HEK293 (cell line): Measurements from ENCODE around the gene FLRT1.
A peak's percentile ranks its signal among the peaks of the same experiment; 100 is the strongest.

ENCODE experiments used
- CTCF ChIA-PET: fragments of 350-600 bp; formaldehyde crosslinking; extraction: SDS; loops from one replicate; lab custom pipeline; 2021; ENCODE audit warnings: antibody characterized with exemption; lab: Yijun Ruan, JAX
- POLR2A ChIA-PET: fragments of 300-600 bp; formaldehyde crosslinking; extraction: SDS; loops from one replicate; lab custom pipeline; 2020; ENCODE audit warnings: antibody characterized with exemption, inconsistent platforms; lab: Yijun Ruan, JAX
- H3K27ac ChIP-seq: fragments of 200-500 bp; sonication (Bioruptor generic); 2 replicates; pipeline ENCODE4 v1.5.1; 2014; ENCODE audit warnings: low read depth, low read length, control low read depth, inconsistent platforms; ENCODE audit errors: extremely low read depth
- H3K36me3 ChIP-seq, 2 experiments: fragments of 200-500 bp in 1 of 2; sonication (Bioruptor generic) in 1 of 2; 1 replicate in 1 of 2; 2 replicates in 1 of 2; pipeline ENCODE4 v1.5.1; 2014 to 2017; ENCODE audit warnings: inconsistent platforms in 2 of 2, low read length in 2 of 2; ENCODE audit not compliant: control insufficient read depth in 2 of 2, insufficient read depth in 1 of 2
- H3K4me1 ChIP-seq: fragments of 200-500 bp; sonication (Bioruptor generic); 2 replicates; pipeline ENCODE4 v1.5.1; 2014; ENCODE audit warnings: mild to moderate bottlenecking, low read length, inconsistent platforms; ENCODE audit not compliant: control insufficient read depth, insufficient read depth
- H3K4me3 ChIP-seq: 2 replicates; pipeline ENCODE4 v1.5.1; 2011; ENCODE audit warnings: low read depth, mild to moderate bottlenecking, control low read depth, low read length, moderate library complexity
- H3K9me3 ChIP-seq: fragments of 200-500 bp; sonication (Bioruptor generic); 2 replicates; pipeline ENCODE4 v1.5.1; 2014; ENCODE audit warnings: low read depth, low read length, inconsistent platforms; ENCODE audit not compliant: control insufficient read depth, insufficient read depth
- BCL11B ChIP-seq: fragments of 450-650 bp; formaldehyde crosslinking; IDR thresholded peaks from 2 replicates; pipeline ENCODE4 v1.5.1; 2016; ENCODE audit warnings: low read depth, missing biosample characterization, missing genetic modification characterization
- GLIS1 ChIP-seq: fragments of 450-650 bp; formaldehyde crosslinking; IDR thresholded peaks from 2 replicates; pipeline ENCODE4 v1.5.1; 2016; ENCODE audit warnings: missing biosample characterization, missing genetic modification characterization
- KLF10 ChIP-seq: fragments of 450-650 bp; IDR thresholded peaks from 2 replicates; pipeline ENCODE4 v1.5.1; 2018; ENCODE audit warnings: missing biosample characterization, mild to moderate bottlenecking, missing genetic modification characterization
- ZNF10 ChIP-seq: fragments of 450-650 bp; formaldehyde crosslinking; IDR thresholded peaks from 2 replicates; pipeline ENCODE4 v1.5.1; 2017; ENCODE audit warnings: missing biosample characterization, missing genetic modification characterization
- ZNF112 ChIP-seq: fragments of 450-650 bp; formaldehyde crosslinking; IDR thresholded peaks from 2 replicates; pipeline ENCODE4 v1.5.0; 2017; ENCODE audit warnings: missing biosample characterization, missing genetic modification characterization
- ZNF148 ChIP-seq: fragments of 450-650 bp; formaldehyde crosslinking; IDR thresholded peaks from 2 replicates; pipeline ENCODE4 v1.5.0; 2017; ENCODE audit warnings: missing biosample characterization, missing genetic modification characterization, borderline replicate concordance
- ZNF174 ChIP-seq: fragments of 450-650 bp; formaldehyde crosslinking; IDR thresholded peaks from 2 replicates; pipeline ENCODE4 v1.5.0; 2017; ENCODE audit warnings: missing biosample characterization, mild to moderate bottlenecking, missing genetic modification characterization
- ZNF184 ChIP-seq: fragments of 450-650 bp; IDR thresholded peaks from 2 replicates; pipeline ENCODE4 v1.5.1; 2018; ENCODE audit warnings: missing biosample characterization, mild to moderate bottlenecking, missing genetic modification characterization
- ZNF202 ChIP-seq: fragments of 450-650 bp; formaldehyde crosslinking; IDR thresholded peaks from 2 replicates; pipeline ENCODE4 v1.5.1; 2016; ENCODE audit warnings: missing biosample characterization, missing genetic modification characterization, borderline replicate concordance
- ZNF211 ChIP-seq: fragments of 450-650 bp; formaldehyde crosslinking; IDR thresholded peaks from 2 replicates; pipeline ENCODE4 v1.5.1; 2016; ENCODE audit warnings: low read depth, missing biosample characterization, missing genetic modification characterization
- ZNF274 ChIP-seq, 2 experiments: fragments of 200-500 bp in 1 of 2; fragments of 450-650 bp in 1 of 2; sonication (Bioruptor generic) in 1 of 2; formaldehyde crosslinking in 1 of 2; IDR thresholded peaks; 2 replicates each; pipeline versions ENCODE4 v1.5.1 to v1.6.1; 2014 to 2016; ENCODE audit warnings: borderline replicate concordance in 1 of 2, inconsistent platforms in 1 of 2, low read length in 1 of 2, missing biosample characterization in 1 of 2, missing genetic modification characterization in 1 of 2
- ZNF292 ChIP-seq: fragments of 450-650 bp; formaldehyde crosslinking; IDR thresholded peaks from 2 replicates; pipeline ENCODE4 v1.5.1; 2016; ENCODE audit warnings: low read depth, missing biosample characterization, missing genetic modification characterization, borderline replicate concordance
- ZNF416 ChIP-seq: fragments of 450-650 bp; formaldehyde crosslinking; IDR thresholded peaks from 2 replicates; pipeline ENCODE4 v1.5.1; 2016; ENCODE audit warnings: missing biosample characterization, missing genetic modification characterization
- ZNF48 ChIP-seq: fragments of 450-650 bp; formaldehyde crosslinking; IDR thresholded peaks from 2 replicates; pipeline ENCODE4 v1.5.1; 2016; ENCODE audit warnings: missing biosample characterization, missing genetic modification characterization
- ZNF521 ChIP-seq: fragments of 450-650 bp; formaldehyde crosslinking; IDR thresholded peaks from 2 replicates; pipeline ENCODE4 v1.5.1; 2017; ENCODE audit warnings: missing biosample characterization, mild to moderate bottlenecking, missing genetic modification characterization
- ZNF530 ChIP-seq: fragments of 450-650 bp; formaldehyde crosslinking; IDR thresholded peaks from 2 replicates; pipeline ENCODE4 v1.5.1; 2016; ENCODE audit warnings: low read depth, missing biosample characterization, missing genetic modification characterization
- ZNF560 ChIP-seq: fragments of 450-650 bp; formaldehyde crosslinking; IDR thresholded peaks from 2 replicates; pipeline ENCODE4 v1.5.1; 2017; ENCODE audit warnings: missing biosample characterization, missing genetic modification characterization, borderline replicate concordance
- ZNF639 ChIP-seq: fragments of 450-650 bp; formaldehyde crosslinking; IDR thresholded peaks from 2 replicates; pipeline ENCODE4 v1.5.1; 2016; ENCODE audit warnings: missing biosample characterization, missing genetic modification characterization
- ZSCAN16 ChIP-seq: fragments of 450-650 bp; formaldehyde crosslinking; IDR thresholded peaks from 2 replicates; pipeline ENCODE4 v1.5.1; 2016; ENCODE audit warnings: missing biosample characterization, missing genetic modification characterization
- TF ChIP-seq, protein P1 (sequence below): fragments of 450-650 bp; formaldehyde crosslinking; IDR thresholded peaks from 2 replicates; pipeline ENCODE4 v1.5.1; 2016; ENCODE audit warnings: missing biosample characterization, missing genetic modification characterization
- TF ChIP-seq, protein P2 (sequence below): fragments of 450-650 bp; IDR thresholded peaks from 2 replicates; pipeline ENCODE4 v1.5.1; 2018; ENCODE audit warnings: missing biosample characterization, mild to moderate bottlenecking, missing genetic modification characterization

FLRT1 gene

GRCh38 chr11:64023712-64024710, 11.7 kb upstream of the FLRT1 start:
- Histone ChIP-seq H3K4me3 (no peak overlapping the region), H3K27ac (no peak overlapping the region), H3K9me3 (no peaks in the 10 kb centered on the region), H3K36me3 (no peaks in the 10 kb centered on the region), H3K4me1 (no peaks in the 10 kb centered on the region)
- TF ChIP-seq ZNF202 (tag by site-specific recombination) (no peak), ZNF639 (tag by site-specific recombination) (no peak), ZNF211 (no peak), KLF10 (tag by site-specific recombination) (no peak), GLIS1 (tag by site-specific recombination) (no peak), ZNF530 (no peak), ZNF292 (tag by site-specific recombination) (no peak), ZNF148 (tag by site-specific recombination) (no peak), BCL11B (tag by site-specific recombination) (no peak), ZNF184 (no peak), ZNF174 (tag by site-specific recombination) (no peak), ZNF521 (no peak), ZNF416 (tag by site-specific recombination) (no peak), ZNF48 (no peak)
- TF ChIP-seq, protein P1, sequence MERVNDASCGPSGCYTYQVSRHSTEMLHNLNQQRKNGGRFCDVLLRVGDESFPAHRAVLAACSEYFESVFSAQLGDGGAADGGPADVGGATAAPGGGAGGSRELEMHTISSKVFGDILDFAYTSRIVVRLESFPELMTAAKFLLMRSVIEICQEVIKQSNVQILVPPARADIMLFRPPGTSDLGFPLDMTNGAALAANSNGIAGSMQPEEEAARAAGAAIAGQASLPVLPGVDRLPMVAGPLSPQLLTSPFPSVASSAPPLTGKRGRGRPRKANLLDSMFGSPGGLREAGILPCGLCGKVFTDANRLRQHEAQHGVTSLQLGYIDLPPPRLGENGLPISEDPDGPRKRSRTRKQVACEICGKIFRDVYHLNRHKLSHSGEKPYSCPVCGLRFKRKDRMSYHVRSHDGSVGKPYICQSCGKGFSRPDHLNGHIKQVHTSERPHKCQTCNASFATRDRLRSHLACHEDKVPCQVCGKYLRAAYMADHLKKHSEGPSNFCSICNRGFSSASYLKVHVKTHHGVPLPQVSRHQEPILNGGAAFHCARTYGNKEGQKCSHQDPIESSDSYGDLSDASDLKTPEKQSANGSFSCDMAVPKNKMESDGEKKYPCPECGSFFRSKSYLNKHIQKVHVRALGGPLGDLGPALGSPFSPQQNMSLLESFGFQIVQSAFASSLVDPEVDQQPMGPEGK, result no peak
- ChIA-PET CTCF (interaction anchor here (0.6 to 1.2 kb wide), 3 partner anchors 24 to 549 kb away, joined by 3 read pairs; no protein-coding TSS in a partner anchor), POLR2A (no interaction called here)

GRCh38 chr11:64025205-64025604, 10.5 kb upstream of the FLRT1 start:
- no peaks in the 10 kb centered on the region for H3K9me3 ChIP-seq
- CTCF ChIA-PET, result interaction anchor here (0.5 to 0.8 kb wide), 2 partner anchors 23 to 30 kb away, joined by 3 to 4 read pairs; no protein-coding TSS in a partner anchor
- no peaks in the 10 kb centered on the region for H3K36me3 ChIP-seq
- H3K4me1 ChIP-seq, result no peaks in the 10 kb centered on the region
- no peak overlapping the region for H3K27ac ChIP-seq
- no peak overlapping the region for H3K4me3 ChIP-seq
- POLR2A ChIA-PET, result interaction anchor here (1.3 kb wide), 1 partner anchor 18 kb away, joined by 5 read pairs; no protein-coding TSS in a partner anchor
- TF ChIP-seq ZNF560 (tag by site-specific recombination) (no peak), ZNF274 (IDR thresholded peaks at IDR 0.05; ENCODE audit: low read length) (no peak), ZNF274 (tag by site-specific recombination; IDR thresholded peaks at IDR 0.05; ENCODE audit: borderline replicate concordance) (no peak), GLIS1 (tag by site-specific recombination) (peak; percentile 50), ZNF10 (tag by site-specific recombination) (peak; percentile 92), ZNF112 (no peak), ZSCAN16 (tag by site-specific recombination) (no peak)
- TF ChIP-seq, protein P2, sequence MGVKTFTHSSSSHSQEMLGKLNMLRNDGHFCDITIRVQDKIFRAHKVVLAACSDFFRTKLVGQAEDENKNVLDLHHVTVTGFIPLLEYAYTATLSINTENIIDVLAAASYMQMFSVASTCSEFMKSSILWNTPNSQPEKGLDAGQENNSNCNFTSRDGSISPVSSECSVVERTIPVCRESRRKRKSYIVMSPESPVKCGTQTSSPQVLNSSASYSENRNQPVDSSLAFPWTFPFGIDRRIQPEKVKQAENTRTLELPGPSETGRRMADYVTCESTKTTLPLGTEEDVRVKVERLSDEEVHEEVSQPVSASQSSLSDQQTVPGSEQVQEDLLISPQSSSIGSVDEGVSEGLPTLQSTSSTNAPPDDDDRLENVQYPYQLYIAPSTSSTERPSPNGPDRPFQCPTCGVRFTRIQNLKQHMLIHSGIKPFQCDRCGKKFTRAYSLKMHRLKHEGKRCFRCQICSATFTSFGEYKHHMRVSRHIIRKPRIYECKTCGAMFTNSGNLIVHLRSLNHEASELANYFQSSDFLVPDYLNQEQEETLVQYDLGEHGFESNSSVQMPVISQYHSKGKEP (tag by site-specific recombination), result peak; percentile 76
- TF ChIP-seq, protein P1, result peak; percentile 32; the same call in 1 of the 2 replicates
